ENCODE results near the gene STARD5.
A peak's percentile ranks its signal among the peaks of the same experiment; 100 is the strongest.

STARD5 gene

DNA sequence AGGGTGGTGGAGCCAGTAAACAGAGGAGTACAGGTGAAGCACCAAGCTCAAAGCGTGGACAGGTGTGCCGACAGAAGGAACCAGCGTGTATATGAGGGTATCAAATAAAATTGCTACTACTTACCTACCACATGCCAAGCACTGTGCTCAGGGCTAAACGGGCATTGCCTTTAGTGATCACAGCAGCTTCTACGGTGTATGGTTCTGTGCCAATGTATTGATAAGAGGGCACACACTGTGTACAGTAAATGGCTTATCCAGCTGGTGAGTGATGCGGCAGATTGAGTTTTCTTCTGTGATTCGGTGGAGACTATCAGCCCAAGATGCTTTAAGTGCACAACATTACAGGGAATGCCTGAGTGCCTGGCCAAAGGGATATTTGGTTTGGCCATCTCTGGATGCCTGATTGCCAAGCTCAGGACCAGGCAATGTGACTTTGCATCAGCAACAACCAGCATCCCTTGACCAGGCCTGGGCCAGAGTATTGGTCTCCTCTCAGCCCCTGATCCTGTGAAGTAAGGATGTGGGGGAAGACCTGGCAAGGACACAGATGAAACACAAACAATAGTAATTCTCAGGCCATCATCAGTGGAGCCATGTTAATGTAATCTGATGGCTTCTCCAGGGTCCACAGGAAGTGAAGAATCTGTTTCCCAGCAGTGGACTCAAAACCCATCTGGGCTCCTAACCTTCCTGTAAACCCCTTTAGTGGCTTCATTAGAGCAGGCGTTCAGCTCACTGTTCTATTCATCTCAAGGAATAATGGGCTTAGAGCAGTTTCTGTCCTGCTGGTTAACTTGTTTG is 14.1 kb downstream of the STARD5 start:
- no peak overlapping the region for H3K27ac ChIP-seq (ENCODE audit: insufficient read depth in 1 of 2, low read depth in 1 of 2, low read length in 2 of 2, poor library complexity in 1 of 2, severe bottlenecking in 2 of 2)
- H3K9me3 ChIP-seq (ENCODE audit: control extremely low read depth in 1 of 5, control insufficient read depth in 4 of 5, insufficient read depth in 2 of 5, low read depth in 1 of 5, low read length in 4 of 5), result no peaks in the 10 kb centered on the region
- POLR2A ChIA-PET, result no interaction called here
- H3K27me3 ChIP-seq (replicated peaks in 2 of 5; ENCODE audit: control insufficient read depth in 4 of 5, insufficient read depth in 5 of 5, low read length in 4 of 5), result no peaks in the 10 kb centered on the region
- WGBS (ENCODE audit: insufficient coverage), result 94% methylated on average over 5 of the region's 8 CpGs
- DNase-seq, result no peak
- CTCF ChIA-PET, result interaction anchor here (1.1 to 3.3 kb wide), 4 partner anchors 9 to 34 kb away, joined by 3 to 12 read pairs (median 5); no protein-coding TSS in a partner anchor
- H3K4me3 ChIP-seq (ENCODE audit: control insufficient read depth in 1 of 7, extremely low read depth in 1 of 7, insufficient read depth in 4 of 7, low read depth in 2 of 7, low read length in 6 of 7), result no peak overlapping the region
- peaks cover 27 to 73% (median 60%) of the 10 kb centered on the region in 4 experiments for H3K36me3 ChIP-seq (ENCODE audit: control insufficient read depth in 4 of 4, insufficient read depth in 4 of 4, low read length in 3 of 4)
- H3K4me1 ChIP-seq (ENCODE audit: control extremely low read depth in 1 of 4, control insufficient read depth in 4 of 4, insufficient read depth in 4 of 4, low read length in 3 of 4), result peaks cover 20 to 36% (median 30%) of the 10 kb centered on the region in 4 experiments

DNA sequence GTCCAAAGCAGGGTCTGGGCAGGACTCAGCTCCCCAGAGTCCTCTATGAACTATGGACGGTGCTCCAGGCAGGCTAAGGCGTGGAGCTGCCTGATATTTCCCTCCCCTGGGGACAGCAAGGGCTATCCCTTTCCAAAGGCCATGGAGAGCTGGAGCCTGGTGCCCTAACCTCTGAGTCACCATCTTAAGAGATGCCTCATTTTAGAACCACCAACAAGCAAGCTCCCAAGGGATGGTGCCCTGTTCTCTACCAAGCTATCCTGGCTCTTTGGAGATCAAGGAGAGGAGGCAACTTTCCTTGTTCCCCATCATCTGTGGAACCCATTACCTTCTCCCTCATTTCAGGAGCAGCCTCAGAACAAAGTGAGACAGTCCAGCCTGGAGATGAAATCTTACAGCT is 15.7 kb downstream of the STARD5 start:
- H3K9me3 ChIP-seq (ENCODE audit: control extremely low read depth in 1 of 5, control insufficient read depth in 4 of 5, insufficient read depth in 2 of 5, low read depth in 1 of 5, low read length in 4 of 5), result no peaks in the 10 kb centered on the region
- WGBS (ENCODE audit: insufficient coverage), result no CpG with 5 or more reads among the region's 2 CpGs
- POLR2A ChIA-PET, result interaction anchor here (1.6 kb wide), 1 partner anchor 14 kb away, joined by 5 read pairs; no protein-coding TSS in a partner anchor
- peaks cover 28 to 79% (median 70%) of the 10 kb centered on the region in 4 experiments for H3K36me3 ChIP-seq (ENCODE audit: control insufficient read depth in 4 of 4, insufficient read depth in 4 of 4, low read length in 3 of 4)
- no peaks in the 10 kb centered on the region for H3K27me3 ChIP-seq (replicated peaks in 2 of 5; ENCODE audit: control insufficient read depth in 4 of 5, insufficient read depth in 5 of 5, low read length in 4 of 5)
- peaks cover 24 to 49% (median 45%) of the 10 kb centered on the region in 4 experiments for H3K4me1 ChIP-seq (ENCODE audit: control extremely low read depth in 1 of 4, control insufficient read depth in 4 of 4, insufficient read depth in 4 of 4, low read length in 3 of 4)
- CTCF ChIA-PET, result interaction anchor here (0.7 to 3.3 kb wide), 11 partner anchors 10 to 92 kb away, joined by 3 to 12 read pairs (median 4); partner anchors contain the start of gene STARD5
- no peak for DNase-seq
- no peak overlapping the region for H3K27ac ChIP-seq (ENCODE audit: insufficient read depth in 1 of 2, low read depth in 1 of 2, low read length in 2 of 2, poor library complexity in 1 of 2, severe bottlenecking in 2 of 2)
- no peak overlapping the region for H3K4me3 ChIP-seq (ENCODE audit: control insufficient read depth in 1 of 7, extremely low read depth in 1 of 7, insufficient read depth in 4 of 7, low read depth in 2 of 7, low read length in 6 of 7)

DNA sequence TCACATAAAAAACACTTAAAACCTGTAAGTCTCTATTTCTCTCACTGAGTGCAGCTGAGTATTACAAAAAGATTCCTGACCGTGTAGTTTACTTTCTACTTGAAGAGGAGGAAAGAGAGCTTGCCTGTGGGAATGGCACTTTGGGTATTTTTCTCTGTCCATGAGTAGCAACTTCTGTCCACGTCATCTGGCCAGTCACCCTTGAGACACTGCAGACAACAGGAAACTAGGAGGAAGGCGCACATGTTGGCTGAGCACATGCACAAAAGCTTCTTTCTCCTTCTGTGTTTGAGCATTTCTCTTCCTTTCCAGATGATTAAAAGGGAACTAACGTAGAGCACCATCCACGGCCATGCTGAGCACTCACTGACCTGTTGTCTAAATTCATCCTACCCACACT is 19.7 kb downstream of the STARD5 start:
- DNase-seq, result peak in 2 of 3 donors; percentile 34 to 44
- Histone ChIP-seq H3K27me3 (replicated peaks in 2 of 5; ENCODE audit: control insufficient read depth in 4 of 5, insufficient read depth in 5 of 5, low read length in 4 of 5) (no peaks in the 10 kb centered on the region), H3K36me3 (ENCODE audit: control insufficient read depth in 4 of 4, insufficient read depth in 4 of 4, low read length in 3 of 4) (peaks cover 33 to 99% (median 79%) of the 10 kb centered on the region in 4 experiments), H3K4me3 (ENCODE audit: control insufficient read depth in 1 of 7, extremely low read depth in 1 of 7, insufficient read depth in 4 of 7, low read depth in 2 of 7, low read length in 6 of 7) (peak overlapping the region in 2 of 7 experiments; percentile 2 to 25), H3K4me1 (ENCODE audit: control extremely low read depth in 1 of 4, control insufficient read depth in 4 of 4, insufficient read depth in 4 of 4, low read length in 3 of 4) (peaks cover 23 to 60% (median 58%) of the 10 kb centered on the region in 4 experiments), H3K27ac (ENCODE audit: insufficient read depth in 1 of 2, low read depth in 1 of 2, low read length in 2 of 2, poor library complexity in 1 of 2, severe bottlenecking in 2 of 2) (peak overlapping the region in 1 of 2 experiments; percentile 55), H3K9me3 (ENCODE audit: control extremely low read depth in 1 of 5, control insufficient read depth in 4 of 5, insufficient read depth in 2 of 5, low read depth in 1 of 5, low read length in 4 of 5) (no peaks in the 10 kb centered on the region)
- 16% methylated on average over 4 of the region's 5 CpGs for WGBS (ENCODE audit: insufficient coverage)
- CTCF ChIA-PET, result interaction anchor here (1.0 to 1.3 kb wide), 2 partner anchors 8 to 9 kb away, joined by 3 to 4 read pairs; no protein-coding TSS in a partner anchor
- POLR2A ChIA-PET, result no interaction called here

DNA sequence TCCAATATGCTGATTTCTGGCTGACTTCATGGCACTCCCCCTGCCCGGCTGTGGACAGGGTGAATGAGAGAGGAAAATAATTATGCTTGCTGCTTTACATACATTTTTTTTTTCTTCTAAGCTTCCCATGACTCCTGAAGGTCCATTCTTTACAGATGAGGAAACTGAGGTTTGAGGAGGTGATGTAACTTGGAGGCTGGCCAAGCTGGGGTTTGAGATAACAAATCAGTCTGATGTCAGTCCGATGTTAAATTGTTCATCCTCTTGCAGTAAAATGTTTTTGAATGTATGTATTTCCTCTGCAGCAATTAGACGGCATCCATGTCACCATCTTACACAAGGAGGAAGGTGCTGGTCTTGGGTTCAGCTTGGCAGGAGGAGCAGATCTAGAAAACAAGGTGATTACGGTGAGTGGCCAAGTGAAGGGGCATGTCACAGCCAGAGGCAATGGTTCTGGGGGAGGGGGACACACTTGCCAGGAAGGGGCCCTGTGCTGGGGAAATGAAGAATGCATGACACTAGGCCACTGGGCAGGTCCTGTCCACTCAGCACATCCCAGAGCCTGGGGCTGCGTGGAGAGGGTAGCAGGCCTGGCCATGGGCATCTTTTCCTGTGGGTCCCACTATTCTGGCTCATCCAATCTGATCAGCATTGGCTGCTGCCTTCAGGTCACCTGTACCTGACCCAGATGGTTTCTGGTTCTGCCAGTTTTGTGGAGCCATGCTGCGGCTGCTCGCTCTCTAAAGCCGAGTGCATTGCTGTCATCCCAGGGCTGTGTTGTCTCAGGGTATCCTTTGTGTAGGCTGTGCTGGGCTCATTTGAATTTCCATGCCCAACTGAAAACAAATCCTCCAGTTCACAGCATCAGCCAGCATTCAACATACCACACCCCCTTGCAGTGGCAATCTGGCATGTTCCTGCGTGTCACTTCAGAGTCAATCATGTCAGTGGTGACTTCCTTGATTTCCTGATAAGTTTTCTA is 20.4 kb downstream of the STARD5 start:
- WGBS (ENCODE audit: insufficient coverage), result 72% methylated on average over 6 of the region's 9 CpGs
- POLR2A ChIA-PET, result no interaction called here
- Histone ChIP-seq H3K27me3 (replicated peaks in 2 of 5; ENCODE audit: control insufficient read depth in 4 of 5, insufficient read depth in 5 of 5, low read length in 4 of 5) (no peaks in the 10 kb centered on the region), H3K36me3 (ENCODE audit: control insufficient read depth in 4 of 4, insufficient read depth in 4 of 4, low read length in 3 of 4) (peaks cover 33 to 96% (median 72%) of the 10 kb centered on the region in 4 experiments), H3K27ac (ENCODE audit: insufficient read depth in 1 of 2, low read depth in 1 of 2, low read length in 2 of 2, poor library complexity in 1 of 2, severe bottlenecking in 2 of 2) (peak overlapping the region in 1 of 2 experiments; percentile 55), H3K4me1 (ENCODE audit: control extremely low read depth in 1 of 4, control insufficient read depth in 4 of 4, insufficient read depth in 4 of 4, low read length in 3 of 4) (peaks cover 29 to 67% (median 65%) of the 10 kb centered on the region in 4 experiments), H3K9me3 (ENCODE audit: control extremely low read depth in 1 of 5, control insufficient read depth in 4 of 5, insufficient read depth in 2 of 5, low read depth in 1 of 5, low read length in 4 of 5) (no peaks in the 10 kb centered on the region), H3K4me3 (ENCODE audit: control insufficient read depth in 1 of 7, extremely low read depth in 1 of 7, insufficient read depth in 4 of 7, low read depth in 2 of 7, low read length in 6 of 7) (peak overlapping the region in 2 of 7 experiments; percentile 22 to 25)
- DNase-seq, result peak in 2 of 3 donors; percentile 35 to 56
- CTCF ChIA-PET, result interaction anchor here (1.3 kb wide), 1 partner anchor 8 kb away, joined by 4 read pairs; no protein-coding TSS in a partner anchor

DNA sequence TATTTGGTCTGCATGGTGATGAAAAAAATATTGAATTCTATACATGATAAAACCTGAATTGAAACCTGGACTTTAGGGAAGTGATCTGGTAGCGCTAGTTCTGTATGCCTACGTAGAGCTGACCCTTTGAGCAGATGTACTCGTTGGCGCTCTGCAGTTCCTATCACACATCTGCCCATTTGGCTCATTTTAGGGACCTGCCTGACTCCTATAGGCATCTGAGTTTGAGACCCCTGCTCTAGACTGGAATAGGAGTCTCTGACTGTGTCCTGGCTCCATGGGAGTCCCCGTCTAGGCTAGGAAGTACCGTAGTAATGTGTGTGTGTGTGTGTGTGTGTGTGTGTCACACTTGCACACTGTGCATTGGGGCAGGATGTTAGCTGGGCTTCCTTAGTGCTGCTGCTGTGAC is 21.2 kb downstream of the STARD5 start:
- no peaks in the 10 kb centered on the region for H3K9me3 ChIP-seq (ENCODE audit: control extremely low read depth in 1 of 5, control insufficient read depth in 4 of 5, insufficient read depth in 2 of 5, low read depth in 1 of 5, low read length in 4 of 5)
- WGBS (ENCODE audit: insufficient coverage), result 50% methylated on average over 5 of the region's 6 CpGs
- no peaks in the 10 kb centered on the region for H3K27me3 ChIP-seq (replicated peaks in 2 of 5; ENCODE audit: control insufficient read depth in 4 of 5, insufficient read depth in 5 of 5, low read length in 4 of 5)
- H3K4me1 ChIP-seq (ENCODE audit: control extremely low read depth in 1 of 4, control insufficient read depth in 4 of 4, insufficient read depth in 4 of 4, low read length in 3 of 4), result peaks cover 35 to 75% (median 74%) of the 10 kb centered on the region in 4 experiments
- H3K4me3 ChIP-seq (ENCODE audit: control insufficient read depth in 1 of 7, extremely low read depth in 1 of 7, insufficient read depth in 4 of 7, low read depth in 2 of 7, low read length in 6 of 7), result peak overlapping the region in 2 of 7 experiments; percentile 12 to 22
- POLR2A ChIA-PET, result interaction anchor here (0.5 to 0.7 kb wide), 2 partner anchors 10 to 17 kb away, joined by 3 read pairs; no protein-coding TSS in a partner anchor
- CTCF ChIA-PET, result interaction anchor here (1.4 to 1.5 kb wide), 2 partner anchors 28 to 34 kb away, joined by 5 to 8 read pairs; no protein-coding TSS in a partner anchor
- peak overlapping the region in 1 of 2 experiments; percentile 45 for H3K27ac ChIP-seq (ENCODE audit: insufficient read depth in 1 of 2, low read depth in 1 of 2, low read length in 2 of 2, poor library complexity in 1 of 2, severe bottlenecking in 2 of 2)
- peaks cover 33 to 87% (median 65%) of the 10 kb centered on the region in 4 experiments for H3K36me3 ChIP-seq (ENCODE audit: control insufficient read depth in 4 of 4, insufficient read depth in 4 of 4, low read length in 3 of 4)
- peak in 2 of 3 donors; percentile 63 to 65 for DNase-seq

DNA sequence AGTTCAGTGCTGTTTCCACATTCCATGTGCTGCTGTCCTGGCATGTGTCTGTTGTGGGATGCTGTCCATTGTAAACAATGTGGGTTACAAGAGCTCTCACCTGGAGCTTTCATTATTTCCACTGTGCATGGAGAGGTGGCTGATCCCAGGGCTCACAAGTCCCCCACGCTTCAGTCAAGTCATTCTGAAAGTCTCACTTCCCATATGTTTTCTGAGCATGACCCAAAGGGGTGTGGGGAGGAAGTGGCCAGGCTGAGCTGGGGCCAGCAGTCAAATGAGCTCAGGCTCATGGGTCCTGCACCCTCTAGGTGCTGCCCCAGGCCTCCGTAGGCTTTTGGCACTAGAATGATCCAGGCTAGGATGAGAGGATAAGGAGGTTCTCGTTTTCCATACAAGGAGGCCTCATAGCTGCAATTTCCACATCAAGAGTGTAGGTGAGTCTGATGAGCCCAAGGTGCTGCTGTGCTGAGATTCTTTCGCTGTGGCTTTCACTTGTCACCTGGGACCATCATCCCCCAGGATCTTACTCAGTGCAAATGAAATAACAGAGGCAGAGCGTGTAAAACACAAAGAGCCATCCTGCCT is 22.0 kb downstream of the STARD5 start:
- POLR2A ChIA-PET, result interaction anchor here (0.7 kb wide), 1 partner anchor 10 kb away, joined by 3 read pairs; no protein-coding TSS in a partner anchor
- CTCF ChIA-PET, result interaction anchor here (1.0 to 1.5 kb wide), 7 partner anchors 9 to 98 kb away, joined by 3 to 8 read pairs (median 5); partner anchors contain the start of gene STARD5
- Histone ChIP-seq H3K9me3 (ENCODE audit: control extremely low read depth in 1 of 5, control insufficient read depth in 4 of 5, insufficient read depth in 2 of 5, low read depth in 1 of 5, low read length in 4 of 5) (no peaks in the 10 kb centered on the region), H3K27me3 (replicated peaks in 2 of 5; ENCODE audit: control insufficient read depth in 4 of 5, insufficient read depth in 5 of 5, low read length in 4 of 5) (no peaks in the 10 kb centered on the region), H3K27ac (ENCODE audit: insufficient read depth in 1 of 2, low read depth in 1 of 2, low read length in 2 of 2, poor library complexity in 1 of 2, severe bottlenecking in 2 of 2) (peak overlapping the region in 1 of 2 experiments; percentile 45), H3K4me3 (ENCODE audit: control insufficient read depth in 1 of 7, extremely low read depth in 1 of 7, insufficient read depth in 4 of 7, low read depth in 2 of 7, low read length in 6 of 7) (peak overlapping the region in 2 of 7 experiments; percentile 74 to 83), H3K36me3 (ENCODE audit: control insufficient read depth in 4 of 4, insufficient read depth in 4 of 4, low read length in 3 of 4) (peaks cover 29 to 79% (median 59%) of the 10 kb centered on the region in 4 experiments), H3K4me1 (ENCODE audit: control extremely low read depth in 1 of 4, control insufficient read depth in 4 of 4, insufficient read depth in 4 of 4, low read length in 3 of 4) (peaks cover 38 to 83% (median 80%) of the 10 kb centered on the region in 4 experiments)
- 75% methylated on average over 4 of the region's 5 CpGs for WGBS (ENCODE audit: insufficient coverage)
- no peak for DNase-seq
